MCF 10A (cell line): ENCODE results near the gene FGGY. TPM values are rescaled to one million over a fixed set of nuclear protein-coding genes. Genes with fewer than 3 reads are reported as not detected.
A peak's percentile ranks its signal among the peaks of the same experiment; 100 is the strongest.

Experiments
- BruUV-seq: library from RNA; stranded (reverse); fragments of 400-500 nt; replicated peaks from 2 replicates; lab custom pipeline; 2021; lab: Mats Ljungman, UMichigan
- CTCF ChIA-PET: fragments of 300-600 bp; sonication (Branson Sonifier 250); formaldehyde crosslinking; extraction: SDS; loops from one replicate; lab custom pipeline; 2021; ENCODE audit warnings: antibody characterized with exemption, inconsistent platforms; lab: Yijun Ruan, JAX
- POLR2A ChIA-PET: fragments of 300-600, 350-650 bp; sonication (Branson Sonifier 250); formaldehyde crosslinking; extraction: SDS; loops from one replicate; lab custom pipeline; 2020; ENCODE audit warnings: antibody characterized with exemption, inconsistent platforms; lab: Yijun Ruan, JAX
- DNase-seq: peaks from one replicate; pipeline ENCODE4 v3.0.0-alpha.2; 2018; ENCODE audit not compliant: unreplicated experiment
- H3K27ac Mint-ChIP-seq: one replicate; pipeline ENCODE4 v1.8.0; 2022; ENCODE audit warnings: mild to moderate bottlenecking, low read depth, mixed read lengths; ENCODE audit not compliant: unreplicated experiment
- H3K27me3 Mint-ChIP-seq: one replicate; pipeline ENCODE4 v1.8.0; 2022; ENCODE audit warnings: mixed read lengths; ENCODE audit not compliant: insufficient read depth, unreplicated experiment
- H3K36me3 Mint-ChIP-seq: one replicate; pipeline ENCODE4 v1.8.0; 2022; ENCODE audit warnings: mild to moderate bottlenecking, moderate library complexity, mixed read lengths; ENCODE audit not compliant: insufficient read depth, unreplicated experiment
- H3K4me1 Mint-ChIP-seq: one replicate; pipeline ENCODE4 v1.8.0; 2022; ENCODE audit warnings: mixed read lengths; ENCODE audit not compliant: insufficient read depth, unreplicated experiment
- H3K4me3 Mint-ChIP-seq: one replicate; pipeline ENCODE4 v1.8.0; 2022; ENCODE audit warnings: mild to moderate bottlenecking, moderate library complexity, mixed read lengths; ENCODE audit not compliant: unreplicated experiment
- H3K9me3 Mint-ChIP-seq: one replicate; pipeline ENCODE4 v1.8.0; 2022; ENCODE audit warnings: mixed read lengths; ENCODE audit not compliant: unreplicated experiment
- CTCF ChIP-seq: fragments of 200-600 bp; IDR thresholded peaks from one replicate; pipeline ENCODE4 v1.8.0; 2022; ENCODE audit warnings: antibody characterized with exemption, mild to moderate bottlenecking; ENCODE audit not compliant: unreplicated experiment
- intact Hi-C: fragments of 100-400 bp; cut with micrococcal nuclease; formaldehyde crosslinking; loops from 2 replicates; pipeline ENCODE4 v1.14.1; 2022
- total RNA-seq: library from RNA; stranded (reverse); gene quantifications from 2 replicates; pipeline ENCODE4 v1.2.3, GENCODE V29; 2022

FGGY gene
- total RNA-seq, 1 experiment from 2014 or later = 10.6 TPM

- peak; percentile 45 for DNase-seq
- intact Hi-C loops = loop anchor here (10.0 kb wide), 1 partner anchor 228 kb away; no protein-coding TSS in a partner anchor
- H3K36me3 Mint-ChIP-seq = no peaks in the 10 kb centered on the region
- H3K27ac Mint-ChIP-seq = peak overlapping the region; percentile 94
- TF ChIP-seq CTCF = no peak
- no TSS peak for BruUV-seq
- H3K4me1 Mint-ChIP-seq = peaks cover 50% of the 10 kb centered on the region
- ChIA-PET POLR2A (interaction anchor here (0.6 to 5.7 kb wide), 15 partner anchors 8 to 663 kb away, joined by 3 to 50 read pairs (median 4); partner anchors contain the start of genes FGGY and JUN), CTCF (interaction anchor here (0.7 to 1.3 kb wide), 3 partner anchors 55 to 471 kb away, joined by 3 read pairs; no protein-coding TSS in a partner anchor)
- H3K4me3 Mint-ChIP-seq = no peak overlapping the region
- no peaks in the 10 kb centered on the region for H3K27me3 Mint-ChIP-seq
- H3K9me3 Mint-ChIP-seq = no peaks in the 10 kb centered on the region
Measured at GRCh38 chr1:59446257-59446901, 149.5 kb downstream of the FGGY start.

- Mint-ChIP-seq H3K27me3 (no peaks in the 10 kb centered on the region), H3K4me3 (no peak overlapping the region), H3K36me3 (no peaks in the 10 kb centered on the region), H3K27ac (peak overlapping the region; percentile 6), H3K4me1 (peaks cover 23% of the 10 kb centered on the region), H3K9me3 (no peaks in the 10 kb centered on the region)
- BruUV-seq = no TSS peak
- intact Hi-C loops = no loop called here
- POLR2A ChIA-PET = no interaction called here
- no peak for DNase-seq
- CTCF ChIA-PET = no interaction called here
- no peak for TF ChIP-seq CTCF
Measured at GRCh38 chr1:59452026-59452425, 155.1 kb downstream of the FGGY start.

- intact Hi-C loops = no loop called here
- DNase-seq = no peak
- TF ChIP-seq CTCF = no peak
- Mint-ChIP-seq H3K4me3 (no peak overlapping the region), H3K36me3 (no peaks in the 10 kb centered on the region), H3K27me3 (no peaks in the 10 kb centered on the region), H3K9me3 (no peaks in the 10 kb centered on the region), H3K4me1 (peaks cover 20% of the 10 kb centered on the region), H3K27ac (no peak overlapping the region)
- BruUV-seq = no TSS peak
- ChIA-PET CTCF (no interaction called here), POLR2A (no interaction called here)
Measured at GRCh38 chr1:59452559-59452958, 155.7 kb downstream of the FGGY start.

- Mint-ChIP-seq H3K9me3 (no peaks in the 10 kb centered on the region), H3K4me1 (peaks cover 14% of the 10 kb centered on the region), H3K36me3 (no peaks in the 10 kb centered on the region), H3K27me3 (no peaks in the 10 kb centered on the region), H3K4me3 (no peak overlapping the region), H3K27ac (no peak overlapping the region)
- ChIA-PET POLR2A (interaction anchor here (1.9 kb wide), 1 partner anchor 8 kb away, joined by 9 read pairs; no protein-coding TSS in a partner anchor), CTCF (no interaction called here)
- TF ChIP-seq CTCF = no peak
- no peak for DNase-seq
- no TSS peak for BruUV-seq
- intact Hi-C loops = no loop called here
Measured at GRCh38 chr1:59453297-59453968, 156.5 kb downstream of the FGGY start.
